Fibroblast of skin of abdomen (primary cell): ENCODE results near the gene MUC5AC.

Experiments used
- DNase-seq: peaks from one replicate; pipeline ENCODE4 v3.0.0-alpha.2; 2013

MUC5AC gene

GRCh38 chr11:1228101-1228821 lies 70.5 kb downstream of the MUC5AC start:
- DNase-seq: no peak

DNA sequence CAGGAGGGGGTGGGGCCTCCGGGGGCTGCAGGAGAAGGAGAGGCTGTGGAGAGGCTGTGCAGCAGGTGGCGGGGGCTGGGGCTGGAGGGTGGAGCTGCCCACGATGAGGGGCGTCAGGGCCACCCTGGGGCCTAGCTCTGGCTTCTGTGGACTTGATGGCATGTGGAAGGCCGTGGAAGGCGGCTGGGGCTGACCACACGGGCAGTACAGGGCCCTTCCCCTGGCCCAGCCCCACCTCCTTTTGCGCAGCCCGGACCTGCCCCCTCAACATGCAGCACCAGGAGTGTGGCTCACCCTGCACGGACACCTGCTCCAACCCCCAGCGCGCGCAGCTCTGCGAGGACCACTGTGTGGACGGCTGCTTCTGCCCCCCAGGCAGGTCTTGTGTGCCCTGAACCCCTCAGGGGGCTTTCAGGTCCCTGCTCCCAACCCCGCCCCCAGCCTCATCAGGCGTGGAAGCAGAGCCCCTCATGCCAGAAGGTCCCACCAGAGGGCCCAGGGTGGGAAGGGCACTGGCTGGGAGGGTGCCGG lies 71.2 kb downstream of the MUC5AC start:
- no peak for DNase-seq

GRCh38 chr11:1229471-1230120 lies 71.8 kb downstream of the MUC5AC start:
- DNase-seq: no peak

DNA sequence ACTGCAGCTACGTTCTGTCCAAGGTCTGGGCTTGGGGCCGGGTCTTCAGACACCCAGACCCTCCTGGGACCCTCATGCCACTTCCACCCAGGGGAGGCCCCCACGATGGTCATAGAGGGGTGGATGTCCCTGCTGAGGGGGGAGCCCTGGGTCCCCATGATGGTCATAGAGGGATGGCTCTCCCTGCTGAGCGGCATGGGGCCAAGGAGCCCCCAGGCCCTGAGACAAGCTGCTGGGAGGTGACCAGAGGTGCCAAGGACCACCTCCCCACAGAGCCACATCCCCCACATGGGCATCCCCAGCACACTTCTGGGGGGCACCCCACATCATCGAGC lies 72.3 kb downstream of the MUC5AC start:
- no peak for DNase-seq

GRCh38 chr11:1230456-1231395 lies 73.0 kb downstream of the MUC5AC start:
- no peak for DNase-seq

DNA sequence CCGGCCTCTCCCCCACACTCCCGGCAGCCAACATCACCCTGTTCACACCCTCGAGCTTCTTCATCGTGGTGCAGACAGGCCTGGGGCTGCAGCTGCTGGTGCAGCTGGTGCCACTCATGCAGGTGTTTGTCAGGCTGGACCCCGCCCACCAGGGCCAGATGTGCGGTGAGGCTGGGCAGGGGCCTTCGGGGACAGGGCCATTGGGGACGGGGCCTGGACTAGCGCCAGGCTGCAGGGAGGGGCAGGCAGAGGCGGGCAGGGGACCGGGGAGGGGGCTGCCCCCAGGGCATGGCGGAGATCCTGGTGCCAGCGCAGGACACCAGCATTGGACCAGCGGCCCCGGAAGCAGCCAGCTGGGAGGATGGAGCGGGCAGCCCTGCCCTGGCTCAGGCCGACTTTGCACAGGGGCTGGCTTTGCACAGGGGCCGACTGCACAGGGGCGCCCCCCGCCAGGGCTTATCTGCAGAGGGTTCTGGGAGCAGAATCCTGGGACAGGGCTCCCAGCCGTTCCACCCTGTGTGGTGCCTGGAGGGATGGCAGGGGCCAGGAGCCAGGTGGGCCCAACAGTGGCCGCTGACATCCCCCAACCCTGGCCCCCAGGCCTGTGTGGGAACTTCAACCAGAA lies 73.8 kb downstream of the MUC5AC start:
- DNase-seq: no peak

GRCh38 chr11:1232021-1232882 lies 74.5 kb downstream of the MUC5AC start:
- no peak for DNase-seq

DNA sequence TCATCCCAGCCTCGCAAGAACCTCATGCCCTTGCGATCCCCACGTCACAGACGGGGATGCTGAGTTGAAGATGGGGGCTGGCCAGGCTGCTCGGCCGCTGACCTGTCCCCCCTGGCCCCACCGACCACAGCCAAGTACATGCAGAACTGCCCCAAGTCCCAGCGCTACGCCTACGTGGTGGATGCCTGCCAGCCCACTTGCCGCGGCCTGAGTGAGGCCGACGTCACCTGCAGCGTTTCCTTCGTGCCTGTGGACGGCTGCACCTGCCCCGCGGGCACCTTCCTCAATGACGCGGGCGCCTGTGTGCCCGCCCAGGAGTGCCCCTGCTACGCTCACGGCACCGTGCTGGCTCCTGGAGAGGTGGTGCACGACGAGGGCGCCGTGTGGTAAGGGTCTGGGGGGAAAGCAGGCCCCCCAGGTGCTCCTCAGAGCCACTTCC lies 75.1 kb downstream of the MUC5AC start:
- DNase-seq: no peak

DNA sequence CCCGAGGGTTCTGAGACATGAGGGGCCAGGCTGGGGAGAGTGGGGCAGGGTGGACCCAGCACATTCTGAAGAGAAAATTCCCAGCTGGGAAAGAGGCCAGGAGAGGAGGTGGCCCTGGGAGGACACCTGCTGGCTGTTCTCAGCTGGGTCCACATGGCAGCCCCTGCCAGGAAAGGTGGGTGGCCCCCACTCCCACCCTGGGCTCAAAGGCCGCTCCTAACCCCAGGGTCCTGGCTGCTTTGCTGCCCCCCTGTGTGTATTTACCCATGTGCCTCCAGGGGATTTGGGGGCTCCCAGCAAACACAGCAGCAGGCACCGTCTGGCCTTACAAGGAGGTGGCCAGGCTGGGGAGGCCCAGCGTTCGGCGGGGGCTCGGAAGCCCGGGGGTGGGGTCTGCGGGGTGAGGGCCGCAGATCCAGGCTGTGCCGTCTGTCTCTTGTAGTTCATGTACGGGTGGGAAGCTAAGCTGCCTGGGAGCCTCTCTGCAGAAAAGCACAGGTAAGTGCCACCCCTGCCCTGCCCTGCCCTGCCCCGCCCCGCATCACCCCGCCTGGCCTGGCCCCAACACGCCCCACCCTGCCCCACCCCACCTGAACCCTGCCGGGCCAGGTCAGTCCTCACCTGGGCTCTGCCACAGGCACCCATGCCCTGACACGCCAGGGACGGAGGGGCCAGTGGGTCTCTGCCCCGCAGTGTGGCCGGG lies 75.7 kb downstream of the MUC5AC start:
- no peak for DNase-seq

- DNase-seq: no peak
Observed at GRCh38 chr11:1234054-1234720, 76.4 kb downstream of the MUC5AC start.

GRCh38 chr11:1234771-1235305 lies 77.1 kb downstream of the MUC5AC start:
- DNase-seq: no peak

GRCh38 chr11:1235306-1235900 lies 77.7 kb downstream of the MUC5AC start:
- DNase-seq: no peak

- no peak for DNase-seq
Observed at GRCh38 chr11:1235901-1236315, 78.2 kb downstream of the MUC5AC start.

DNA sequence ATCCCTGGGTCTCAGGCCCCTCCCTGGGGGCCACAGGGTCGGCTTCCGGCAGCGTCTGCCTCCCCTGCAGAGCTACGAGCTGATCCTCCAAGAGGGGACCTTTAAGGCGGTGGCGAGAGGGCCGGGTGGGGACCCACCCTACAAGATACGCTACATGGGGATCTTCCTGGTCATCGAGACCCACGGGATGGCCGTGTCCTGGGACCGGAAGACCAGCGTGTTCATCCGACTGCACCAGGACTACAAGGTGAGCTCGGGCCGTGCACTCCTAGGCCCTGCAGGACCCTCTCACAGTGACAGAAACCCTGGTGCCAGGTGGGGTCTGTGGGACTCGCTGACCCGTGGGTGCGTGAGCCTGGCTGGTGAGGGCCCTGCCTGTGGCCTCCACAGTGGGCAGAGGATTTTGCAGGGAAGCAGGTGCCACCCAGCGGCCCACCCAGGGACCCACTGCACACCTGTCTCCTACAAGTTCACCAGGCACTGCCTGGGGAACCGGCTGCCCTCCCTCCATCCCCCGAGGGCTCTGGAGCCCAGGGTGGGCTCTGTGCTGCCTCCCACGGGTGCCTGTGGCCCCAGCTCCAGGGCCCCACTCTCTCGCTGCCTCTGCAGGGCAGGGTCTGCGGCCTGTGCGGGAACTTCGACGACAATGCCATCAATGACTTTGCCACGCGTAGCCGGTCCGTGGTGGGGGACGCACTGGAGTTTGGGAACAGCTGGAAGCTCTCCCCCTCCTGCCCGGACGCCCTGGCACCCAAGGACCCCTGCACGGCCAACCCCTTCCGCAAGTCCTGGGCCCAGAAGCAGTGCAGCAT lies 78.8 kb downstream of the MUC5AC start:
- DNase-seq: no peak

DNA sequence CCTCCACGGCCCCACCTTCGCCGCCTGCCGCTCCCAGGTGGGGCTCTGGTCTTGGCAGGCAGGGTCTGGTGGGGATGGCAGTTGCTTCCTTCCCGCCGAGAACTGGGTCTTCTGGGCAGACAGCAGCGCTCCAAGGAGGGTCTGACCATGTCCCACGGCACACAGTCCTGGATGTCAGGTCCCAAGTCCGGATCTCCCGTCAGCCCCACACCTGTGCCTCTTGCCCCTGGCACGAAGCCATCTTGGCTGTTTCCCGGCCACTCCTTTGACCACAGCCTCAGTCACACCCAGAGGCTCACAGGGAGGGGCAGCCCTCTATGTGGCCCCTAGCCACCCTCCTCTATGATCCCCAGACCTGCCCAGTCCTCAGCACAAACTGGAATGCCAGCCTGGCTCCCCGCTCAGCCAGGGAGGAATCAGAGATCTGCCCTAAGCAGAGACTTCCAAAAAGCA lies 79.4 kb downstream of the MUC5AC start:
- no peak for DNase-seq

GRCh38 chr11:1237851-1238250 lies 80.1 kb downstream of the MUC5AC start:
- no peak for DNase-seq

GRCh38 chr11:1238767-1239595 lies 81.2 kb downstream of the MUC5AC start:
- DNase-seq: no peak
